Right renal pelvis (tissue), 4 donors: ENCODE results near the gene BTLA. TPM values are rescaled to one million over a fixed set of nuclear protein-coding genes. Genes with fewer than 3 reads are reported as not detected.
"Not testable (repeated sequence)": the region's sequence is repeated elsewhere in the genome, so short reads cannot be mapped to it uniquely, and the experiment has no call there.

Experiments used
- DNase-seq, 4 donors: peaks; one replicate each; pipeline ENCODE4 v3.0.0-alpha.2; 2013; ENCODE audit warnings: low read depth in 4 of 4, low spot score in 3 of 4, missing footprints in 1 of 4
- polyA plus RNA-seq, 4 donors: library from polyadenylated mRNA; unstranded; fragments of 120-200 nt; gene quantifications; one replicate each; pipeline ENCODE4 v1.2.1, GENCODE V29; 2013; ENCODE audit not compliant: insufficient read length in 4 of 4

BTLA gene
- polyA plus RNA-seq, 4 donors: 0.25 to 0.73 (median 0.37) TPM

- no peak for DNase-seq
Measured at GRCh38 chr3:112456147-112456546, 43.1 kb downstream of the BTLA start.

GRCh38 chr3:112448939-112449338 is 50.3 kb downstream of the BTLA start:
- no peak for DNase-seq

GRCh38 chr3:112446343-112446742 is 52.9 kb downstream of the BTLA start:
- no peak for DNase-seq

- DNase-seq: no peak
Measured at GRCh38 chr3:112445839-112446238, 53.4 kb downstream of the BTLA start.

- no peak for DNase-seq
Measured at GRCh38 chr3:112437146-112438022, 61.9 kb downstream of the BTLA start.

- DNase-seq: no peak
Measured at GRCh38 chr3:112429960-112430359, 69.3 kb downstream of the BTLA start.

- no peak for DNase-seq
Measured at GRCh38 chr3:112427123-112427522, 72.1 kb downstream of the BTLA start.

- DNase-seq: no peak
Measured at GRCh38 chr3:112425858-112426750, 73.2 kb downstream of the BTLA start.

- no peak for DNase-seq
Measured at GRCh38 chr3:112425382-112425781, 73.9 kb downstream of the BTLA start.

- no peak for DNase-seq
Measured at GRCh38 chr3:112424394-112424793, 74.9 kb downstream of the BTLA start.

- DNase-seq: not testable (repeated sequence)
Measured at GRCh38 chr3:112422921-112423320, 76.4 kb downstream of the BTLA start.

GRCh38 chr3:112418526-112418925 is 80.7 kb downstream of the BTLA start:
- DNase-seq: not testable (repeated sequence)

GRCh38 chr3:112417696-112418318 is 81.5 kb downstream of the BTLA start:
- no peak for DNase-seq

GRCh38 chr3:112416391-112417212 is 82.7 kb downstream of the BTLA start:
- DNase-seq: no peak

- no peak for DNase-seq
Measured at GRCh38 chr3:112415390-112415789, 83.9 kb downstream of the BTLA start.

Other genes with a start within 250 kb of the BTLA start
- gene SLC9C1, start 205.3 kb downstream of the BTLA start, polyA plus RNA-seq: under 1 TPM; 0.58 to 0.75 (median 0.68) TPM
- 10 to 100 TPM; 37.5 to 43.0 (median 41.2) TPM for gene CD200, start 166.3 kb downstream of the BTLA start, polyA plus RNA-seq
- gene ATG3, start 62.5 kb upstream of the BTLA start, polyA plus RNA-seq: 10 to 100 TPM; 44.2 to 54.2 (median 50.1) TPM
- 10 to 100 TPM; 67.3 to 88.2 (median 79.1) TPM for gene SLC35A5, start 62.6 kb upstream of the BTLA start, polyA plus RNA-seq
- gene CCDC80, start 141.7 kb upstream of the BTLA start, polyA plus RNA-seq: 100 to 1,000 TPM in 2 of 4 donors, 10 to 100 TPM in 2; 84.8 to 112 (median 99.0) TPM